ENCODE measurements around the gene MINDY2.
A peak's percentile ranks its signal among the peaks of the same experiment; 100 is the strongest.

MINDY2 gene, protein sequence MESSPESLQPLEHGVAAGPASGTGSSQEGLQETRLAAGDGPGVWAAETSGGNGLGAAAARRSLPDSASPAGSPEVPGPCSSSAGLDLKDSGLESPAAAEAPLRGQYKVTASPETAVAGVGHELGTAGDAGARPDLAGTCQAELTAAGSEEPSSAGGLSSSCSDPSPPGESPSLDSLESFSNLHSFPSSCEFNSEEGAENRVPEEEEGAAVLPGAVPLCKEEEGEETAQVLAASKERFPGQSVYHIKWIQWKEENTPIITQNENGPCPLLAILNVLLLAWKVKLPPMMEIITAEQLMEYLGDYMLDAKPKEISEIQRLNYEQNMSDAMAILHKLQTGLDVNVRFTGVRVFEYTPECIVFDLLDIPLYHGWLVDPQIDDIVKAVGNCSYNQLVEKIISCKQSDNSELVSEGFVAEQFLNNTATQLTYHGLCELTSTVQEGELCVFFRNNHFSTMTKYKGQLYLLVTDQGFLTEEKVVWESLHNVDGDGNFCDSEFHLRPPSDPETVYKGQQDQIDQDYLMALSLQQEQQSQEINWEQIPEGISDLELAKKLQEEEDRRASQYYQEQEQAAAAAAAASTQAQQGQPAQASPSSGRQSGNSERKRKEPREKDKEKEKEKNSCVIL

DNA sequence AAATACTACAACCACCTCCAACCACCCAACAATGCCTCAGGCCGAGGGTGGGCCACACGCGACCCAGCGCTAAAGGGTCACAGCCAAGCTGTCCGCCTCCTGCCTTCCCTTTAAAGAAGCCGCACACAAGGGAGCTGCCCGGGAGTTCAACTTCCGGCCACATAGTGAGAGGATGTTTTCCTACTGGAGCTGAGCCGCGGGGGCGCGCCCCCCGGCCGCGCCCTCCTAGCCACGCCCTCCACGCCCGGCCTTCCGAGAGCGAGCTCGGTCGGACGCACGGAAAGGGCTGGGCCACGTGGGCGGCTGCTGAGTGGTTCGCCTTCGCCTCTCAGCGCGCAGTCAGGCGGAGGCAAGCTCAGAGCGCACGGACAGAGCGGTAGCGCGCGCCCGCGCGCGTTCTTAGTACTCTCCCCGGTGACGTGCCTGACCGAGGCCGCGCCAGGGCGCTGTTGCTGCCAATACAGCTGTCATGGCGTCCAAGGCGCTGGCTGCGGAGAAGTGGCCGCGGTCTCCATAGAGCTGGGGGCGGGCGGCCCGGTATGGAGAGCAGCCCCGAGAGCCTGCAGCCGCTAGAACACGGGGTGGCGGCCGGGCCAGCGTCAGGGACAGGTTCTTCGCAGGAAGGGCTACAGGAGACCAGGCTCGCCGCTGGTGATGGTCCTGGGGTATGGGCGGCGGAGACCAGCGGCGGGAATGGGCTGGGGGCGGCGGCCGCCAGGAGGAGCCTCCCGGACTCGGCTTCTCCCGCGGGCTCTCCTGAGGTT is at the start of gene MINDY2:
Gene MINDY2 (plus strand): TSS at position 446 of the 764 bp plus-strand sequence. CDS start 94 bp downstream, at position 540.
- peak; percentile 100 for DNase-seq (ENCODE audit: low read depth, low spot score)

DNA sequence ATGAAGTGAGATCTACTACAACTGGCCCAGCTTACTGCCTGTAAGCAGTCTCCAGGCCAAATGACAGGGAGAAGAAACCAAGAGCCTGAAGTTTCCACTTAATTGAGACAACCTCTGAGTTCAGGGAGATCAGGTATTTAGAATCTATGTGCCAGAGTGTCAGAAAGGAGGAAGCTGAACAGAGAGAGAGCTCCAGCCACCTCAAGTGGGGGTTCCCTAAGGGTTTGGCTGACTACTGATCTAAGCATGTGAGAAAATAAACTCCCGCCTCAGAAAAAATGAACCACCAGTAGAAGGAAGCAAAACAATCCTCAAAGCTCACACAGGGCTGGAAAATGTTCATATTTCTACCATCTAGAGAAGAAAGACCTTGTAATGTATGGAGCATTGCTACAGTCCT is 46.6 kb upstream of the MINDY2 start:
- peak; percentile 63 for DNase-seq (ENCODE audit: low read depth, low spot score)

DNA sequence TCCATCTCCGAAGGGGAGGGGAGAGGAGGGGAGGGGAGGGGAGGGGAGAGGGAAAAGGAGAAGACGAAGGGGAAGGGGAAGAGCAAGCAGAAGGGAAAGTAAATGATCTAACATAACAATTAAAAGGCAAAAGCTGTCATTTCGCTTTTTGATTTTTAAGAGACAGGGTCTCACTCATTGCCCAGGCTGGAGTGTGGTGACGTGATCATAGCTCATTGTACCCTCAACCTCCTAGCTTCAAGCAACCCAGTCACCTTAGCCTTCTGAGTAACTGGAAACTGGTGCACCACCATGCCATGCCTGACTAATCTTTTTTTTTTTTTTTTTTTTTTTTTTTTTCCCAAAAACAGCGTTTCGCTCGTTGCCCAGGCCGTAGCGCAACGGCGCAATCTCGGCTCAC is 44.2 kb upstream of the MINDY2 start:
- DNase-seq (ENCODE audit: low read depth, low spot score), result no peak

DNA sequence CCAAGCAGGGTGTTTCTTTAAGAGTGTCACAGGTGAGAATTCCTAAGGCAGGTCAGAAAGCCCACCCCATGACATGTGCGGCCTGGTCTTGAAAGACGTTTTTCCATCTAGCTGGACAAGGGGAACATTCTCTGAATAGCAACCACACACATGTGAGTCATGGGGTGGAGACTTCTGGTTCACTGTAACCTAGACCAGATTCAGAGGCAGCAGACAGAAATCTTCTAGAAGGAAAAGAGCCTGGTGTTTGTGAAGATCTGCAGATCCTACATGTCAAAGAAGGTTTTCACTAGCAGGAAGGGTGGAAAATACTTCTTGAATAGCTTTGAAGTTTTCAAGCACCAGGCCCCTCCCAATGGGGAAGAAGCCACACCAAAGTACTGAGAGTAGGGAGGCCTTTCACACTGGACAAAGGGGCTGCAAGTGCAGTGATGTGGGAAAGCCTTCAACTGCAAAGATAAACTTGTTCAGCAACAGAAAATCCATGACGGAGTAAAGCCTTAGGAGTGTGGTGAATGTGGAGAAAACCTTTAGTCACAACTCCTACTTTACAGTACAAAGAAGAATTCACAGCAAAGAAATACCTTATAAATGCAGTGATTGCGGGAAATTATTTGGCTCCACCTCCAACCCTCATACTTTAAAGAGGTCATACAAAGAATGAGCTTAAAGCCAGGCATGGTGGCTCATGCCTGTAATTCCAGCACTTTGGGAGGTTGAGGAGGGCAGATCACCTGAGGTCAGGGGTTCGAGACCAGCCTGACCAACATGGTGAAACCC is 39.2 kb upstream of the MINDY2 start:
- DNase-seq (ENCODE audit: low read depth, low spot score), result peak; percentile 74

DNA sequence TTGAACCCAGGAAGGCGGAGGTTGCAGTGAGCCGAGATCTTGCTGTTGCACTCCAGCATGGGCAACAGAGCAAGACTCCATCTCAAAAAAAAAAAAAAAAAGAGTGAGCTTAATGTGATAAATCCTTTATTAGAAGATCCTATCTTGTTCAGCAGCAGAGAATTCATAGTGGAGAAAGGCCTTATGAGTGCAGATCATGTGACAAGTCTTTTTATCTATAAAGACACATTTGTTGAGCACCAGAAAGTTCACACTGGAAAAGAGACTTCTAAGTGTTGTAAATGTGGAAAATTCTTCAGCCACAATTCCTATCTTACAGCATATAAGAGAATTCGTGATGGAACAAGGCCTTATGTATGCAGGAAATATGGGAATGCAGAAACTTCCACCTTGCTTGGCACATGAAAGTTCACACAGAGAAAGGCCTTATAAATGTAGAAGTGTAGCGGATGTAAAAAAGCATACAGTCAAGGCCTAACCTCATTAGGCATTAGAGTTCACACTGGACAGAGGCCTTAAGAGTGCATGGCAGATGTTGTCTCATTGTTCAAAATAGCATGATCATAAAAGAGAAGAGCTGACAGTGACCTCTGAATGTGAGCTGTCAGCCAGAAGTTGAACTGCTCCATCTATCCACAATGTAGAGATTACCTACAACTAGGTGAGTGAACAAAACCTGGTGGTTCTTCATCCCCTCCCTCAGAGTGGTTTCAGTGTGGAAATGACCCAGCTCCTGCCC is 38.3 kb upstream of the MINDY2 start:
- no peak for DNase-seq (ENCODE audit: low read depth, low spot score)

DNA sequence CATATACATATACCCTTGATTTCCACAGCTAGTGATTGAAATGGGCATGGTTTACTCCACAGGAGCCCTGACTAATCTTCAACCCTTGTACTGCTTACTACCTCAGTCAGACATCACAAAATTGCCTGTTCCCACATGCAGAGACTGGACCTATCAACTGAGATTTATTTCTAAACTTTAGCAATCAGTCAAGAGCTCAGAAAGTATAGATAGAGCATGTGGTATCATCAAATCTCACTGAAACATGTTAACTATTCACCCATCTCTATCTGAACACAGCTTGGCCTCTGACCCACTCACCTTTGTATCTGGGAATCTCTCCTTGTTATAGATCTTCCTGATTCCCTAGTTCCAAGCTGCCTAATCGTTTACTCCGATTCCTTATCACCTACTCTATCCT is 36.2 kb upstream of the MINDY2 start:
- no peak for DNase-seq (ENCODE audit: low read depth, low spot score)

DNA sequence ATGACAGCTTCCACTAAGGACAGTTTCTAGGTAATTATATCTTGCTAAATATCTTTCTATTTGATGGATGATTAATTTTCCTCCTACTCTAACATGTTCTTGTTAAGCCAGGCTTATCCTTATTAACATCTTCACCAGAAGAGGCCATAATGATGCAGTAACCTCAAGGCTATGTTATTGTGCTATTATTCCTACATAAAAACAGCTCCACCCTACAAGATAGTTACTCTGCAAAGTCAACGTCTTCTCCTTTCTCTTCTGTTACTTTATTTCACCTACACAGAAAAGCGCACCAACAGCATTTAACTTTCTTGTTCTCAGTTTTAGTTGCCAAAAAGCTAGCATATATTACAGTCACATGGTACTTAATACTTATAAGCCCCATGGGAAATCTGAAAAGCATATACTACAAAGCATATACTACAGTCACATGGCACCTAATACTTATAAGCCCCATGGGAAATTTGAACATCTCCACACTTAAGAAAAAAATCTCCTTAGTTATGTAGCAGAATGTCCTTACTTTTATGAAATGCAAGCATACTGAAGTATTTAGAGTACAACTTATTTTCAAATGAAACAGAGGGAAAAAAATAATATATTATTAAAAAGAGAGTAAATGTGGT is 35.0 kb upstream of the MINDY2 start:
- no peak for DNase-seq (ENCODE audit: low read depth, low spot score)

DNA sequence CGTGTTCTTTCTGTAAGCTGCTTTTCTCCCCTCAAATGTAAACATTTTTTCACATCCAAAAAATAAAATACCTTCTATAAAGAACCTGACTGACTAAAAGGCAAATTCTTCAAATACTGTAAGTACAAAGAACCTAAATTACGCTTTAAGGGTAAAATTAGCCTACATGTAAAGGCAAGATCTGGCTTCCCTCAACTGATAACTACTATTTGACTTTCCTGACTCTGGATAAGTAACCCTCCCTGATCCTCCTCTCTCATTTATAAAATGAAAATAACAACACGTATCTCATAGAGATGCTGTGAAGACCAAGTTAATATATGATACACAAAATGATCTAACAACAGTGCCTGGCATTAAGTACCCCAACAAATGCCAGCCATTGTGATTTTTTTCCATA is 33.8 kb upstream of the MINDY2 start:
- DNase-seq (ENCODE audit: low read depth, low spot score), result no peak

DNA sequence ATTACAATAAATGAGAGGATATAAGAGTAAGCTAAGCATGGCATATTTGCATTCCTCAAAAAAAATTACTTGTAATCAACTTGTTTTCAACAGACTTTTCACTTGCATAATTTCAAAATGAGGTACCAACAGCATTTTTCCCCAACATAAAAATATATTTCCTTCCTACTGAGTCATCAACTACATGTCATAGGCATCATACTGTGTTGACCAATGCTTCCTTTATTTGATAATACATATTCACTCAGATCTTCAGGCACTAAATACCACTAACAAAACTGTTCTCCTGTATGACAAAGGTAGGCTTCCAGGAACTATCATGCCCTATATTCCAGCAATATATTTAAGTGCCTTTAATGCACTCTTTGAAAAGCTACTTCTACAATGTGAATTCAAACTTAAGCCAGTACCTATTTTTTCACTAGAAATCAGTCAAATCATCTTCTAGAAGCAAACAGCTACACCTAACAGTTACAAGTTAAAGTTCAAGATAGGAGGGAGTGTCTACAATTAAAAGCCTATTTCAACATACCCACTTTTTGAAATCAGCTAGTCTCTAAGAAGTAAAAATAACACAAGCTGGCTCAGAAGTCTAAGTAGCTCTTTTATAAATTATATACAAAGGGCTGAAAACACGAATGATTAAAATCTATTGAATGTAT is 32.9 kb upstream of the MINDY2 start:
- no peak for DNase-seq (ENCODE audit: low read depth, low spot score)

DNA sequence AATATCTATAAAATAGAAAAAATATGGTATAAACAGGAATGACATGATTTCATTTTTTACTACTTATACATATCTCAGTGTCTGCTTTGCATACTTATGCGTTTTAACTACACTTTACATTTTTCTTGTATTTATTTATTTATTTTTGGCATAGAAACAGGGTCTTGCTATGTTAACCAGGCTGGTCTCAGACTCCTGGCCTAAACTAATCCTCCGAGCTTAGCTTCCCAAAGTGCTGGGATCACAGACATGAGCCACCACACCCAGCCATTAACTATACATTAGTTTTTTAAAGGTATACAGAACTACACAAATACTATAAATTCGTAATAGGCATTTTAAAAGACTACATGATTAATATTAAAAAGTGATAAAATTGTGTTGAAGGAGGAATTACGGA is 30.7 kb upstream of the MINDY2 start:
- DNase-seq (ENCODE audit: low read depth, low spot score), result no peak

DNA sequence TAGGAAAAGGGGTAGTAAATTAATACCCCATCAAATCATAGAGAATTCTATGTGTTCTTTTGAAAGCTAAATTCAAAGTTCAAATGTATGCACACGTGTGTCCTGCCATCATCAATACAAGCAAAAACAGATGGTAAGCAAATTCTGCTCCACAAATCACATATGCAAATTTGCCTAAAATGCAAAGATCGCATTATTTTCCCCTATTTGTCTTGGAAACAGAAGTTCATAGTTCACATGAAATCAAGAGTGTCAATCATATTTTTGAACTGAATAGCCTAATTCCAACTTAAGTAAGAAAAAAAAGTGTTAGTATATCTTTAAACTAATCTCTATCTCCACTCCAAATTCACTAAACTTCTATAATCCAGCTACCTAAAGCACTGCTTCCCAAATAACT is 30.1 kb upstream of the MINDY2 start:
- no peak for DNase-seq (ENCODE audit: low read depth, low spot score)

DNA sequence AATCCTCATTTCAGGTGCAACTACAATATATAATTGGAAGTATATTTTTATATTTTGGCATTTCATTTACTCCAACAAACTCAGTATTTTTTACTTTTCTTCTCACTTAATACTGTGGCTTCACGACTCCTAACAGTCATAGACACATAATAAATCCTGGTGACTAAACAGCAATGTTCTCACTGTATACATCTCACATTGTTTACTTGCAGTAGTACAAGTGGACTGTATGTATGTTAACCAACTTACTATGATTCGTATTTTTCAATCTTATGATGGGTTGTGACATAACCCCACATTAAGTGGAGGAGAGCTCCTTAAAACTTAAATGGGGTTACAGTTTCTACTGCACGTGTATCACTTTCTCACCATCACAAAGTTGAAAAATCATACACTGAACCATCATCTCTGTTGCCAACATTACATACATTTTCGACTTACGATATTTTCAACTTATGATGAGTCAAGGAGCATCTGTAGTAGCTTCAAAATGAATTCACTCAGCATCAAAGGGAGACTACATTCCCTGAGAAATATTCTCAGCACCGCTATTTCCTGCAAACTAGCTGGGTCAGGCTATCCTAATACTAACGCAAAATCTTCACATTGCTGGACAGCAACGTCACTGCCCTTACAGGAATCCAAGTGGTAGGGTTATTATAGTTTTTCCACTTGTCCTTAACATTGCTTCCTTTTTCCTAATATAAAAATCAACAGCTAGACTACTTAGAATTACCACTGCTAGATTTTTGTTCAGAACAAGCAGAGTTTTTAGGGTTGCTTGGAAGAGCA is 28.9 kb upstream of the MINDY2 start:
- peak; percentile 64 for DNase-seq (ENCODE audit: low read depth, low spot score)

DNA sequence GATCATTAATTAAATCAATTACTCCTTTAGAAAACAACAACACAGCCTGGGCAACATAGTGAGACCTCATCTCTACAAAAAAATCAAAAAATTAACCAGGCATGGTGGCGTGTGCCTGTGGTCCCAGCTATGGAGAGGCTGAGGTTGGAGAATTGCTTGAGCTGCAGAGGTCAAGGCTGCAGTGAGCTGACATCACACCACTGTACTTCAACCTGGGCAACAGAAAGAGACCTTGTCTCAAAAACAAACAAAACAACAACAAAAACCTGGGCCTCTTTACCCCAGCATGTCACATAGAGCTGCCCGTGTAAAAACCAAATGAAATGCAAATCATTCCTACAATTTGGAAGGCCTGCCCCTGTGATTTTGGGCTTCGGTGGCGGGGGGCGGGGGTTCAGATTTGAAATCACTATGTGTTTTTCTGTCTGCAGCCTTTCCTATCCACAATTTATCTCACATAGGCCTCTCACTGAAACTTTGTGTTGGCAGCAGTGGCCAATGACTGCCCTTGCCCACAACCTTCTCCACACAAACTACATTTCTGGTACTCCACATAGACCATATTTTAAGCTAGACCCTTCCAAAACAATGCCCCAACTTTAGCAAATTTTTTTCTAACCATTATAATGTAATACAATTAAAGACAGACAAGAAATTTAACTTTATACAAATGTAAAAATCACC is 28.1 kb upstream of the MINDY2 start:
- DNase-seq (ENCODE audit: low read depth, low spot score), result no peak

DNA sequence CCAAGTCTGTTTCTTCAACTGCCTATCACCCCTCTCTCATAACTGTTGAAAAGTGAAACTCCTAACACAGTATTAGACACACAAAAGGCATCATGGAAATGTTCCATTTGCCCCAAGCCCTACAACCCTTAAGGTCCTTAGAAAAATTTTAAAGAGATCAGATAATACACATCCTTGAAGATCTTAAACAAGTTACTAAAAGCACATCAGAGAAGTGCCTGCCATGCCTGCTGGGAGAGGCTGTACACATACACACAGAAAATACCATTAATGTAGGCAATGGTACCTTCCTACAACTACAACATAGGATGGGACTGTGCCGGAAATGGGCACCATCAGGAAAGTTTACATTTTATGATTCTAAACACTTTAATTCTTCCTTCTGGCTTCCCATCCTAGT is 24.9 kb upstream of the MINDY2 start:
- no peak for DNase-seq (ENCODE audit: low read depth, low spot score)

DNA sequence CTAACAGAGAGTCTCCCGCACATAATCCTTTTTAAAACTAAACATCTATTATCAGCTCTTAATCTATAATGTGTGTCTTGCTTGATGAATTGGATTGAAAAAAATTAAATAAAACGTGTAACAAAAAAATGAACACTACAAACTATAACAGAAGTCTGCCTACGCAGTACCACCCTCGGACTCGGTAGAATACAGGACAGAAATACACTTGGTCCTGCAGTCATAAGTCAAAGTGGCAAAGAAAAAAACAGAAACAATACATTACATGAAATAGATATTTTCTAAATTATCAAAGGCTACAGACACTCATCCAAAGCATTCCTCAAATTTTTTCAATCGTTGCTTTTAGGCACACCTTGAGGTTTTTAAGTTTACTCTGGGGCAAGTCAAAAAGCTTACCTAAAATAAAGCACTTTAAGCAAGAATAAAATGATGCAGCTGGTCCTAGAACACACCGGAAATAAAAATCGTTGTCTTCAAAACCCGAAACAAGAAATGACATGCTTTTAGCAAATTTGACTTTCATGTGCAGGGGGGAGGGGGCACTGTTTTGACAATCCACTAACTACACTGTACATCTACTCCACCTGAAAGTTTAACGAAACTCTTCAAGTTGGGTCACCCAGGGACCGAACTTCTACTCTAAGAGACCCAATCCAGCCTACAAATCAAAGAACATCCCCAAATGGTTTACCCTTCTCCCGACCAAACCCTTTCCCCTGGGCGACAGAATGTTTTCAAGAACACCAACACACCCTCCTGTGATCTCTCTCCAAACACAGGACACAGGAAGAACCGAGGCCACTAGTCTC is 22.9 kb upstream of the MINDY2 start:
- no peak for DNase-seq (ENCODE audit: low read depth, low spot score)

DNA sequence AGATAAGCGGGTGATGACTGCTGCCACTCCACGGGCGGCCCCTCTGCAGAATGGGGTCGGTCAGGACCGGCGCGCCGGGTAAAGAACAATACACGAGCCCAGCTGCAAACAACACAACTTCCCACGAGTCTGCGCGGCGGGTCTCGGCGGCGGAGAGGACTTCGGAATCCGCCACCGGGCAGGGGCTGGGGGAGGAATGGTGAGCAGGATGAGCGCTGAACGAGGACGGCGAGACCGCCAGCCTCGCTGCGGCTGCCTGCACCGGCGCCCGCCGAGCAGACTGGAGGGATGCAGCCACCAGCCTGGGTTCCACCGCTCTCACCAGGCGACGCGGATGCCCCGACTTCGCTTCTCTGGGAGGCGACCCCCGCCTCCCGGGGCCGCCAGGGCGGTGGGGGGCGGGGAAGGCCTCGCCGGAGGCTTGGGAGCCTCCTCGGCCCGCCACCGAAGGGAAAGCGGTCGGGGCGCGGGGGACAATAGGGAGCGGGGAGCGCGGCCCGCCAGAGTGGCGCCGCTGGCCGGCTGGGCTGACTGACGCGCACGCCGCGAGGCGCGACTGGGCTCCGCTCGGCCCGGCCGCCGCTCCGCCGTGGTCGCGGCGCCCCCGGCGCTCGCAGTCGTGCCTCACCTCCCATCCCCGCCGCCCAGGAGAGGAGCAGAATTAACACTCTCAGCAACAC is 22.1 kb upstream of the MINDY2 start:
- peak; percentile 77 for DNase-seq (ENCODE audit: low read depth, low spot score)

Data from astrocyte of the hippocampus (primary cell).